PC-9 (cell line): ENCODE measurements around the gene MIF. TPM values are rescaled to one million over a fixed set of nuclear protein-coding genes. Genes with fewer than 3 reads are reported as not detected.

Experiments used
- BruUV-seq: library from RNA; stranded (reverse); fragments of 400-500 nt; replicated peaks from 2 replicates; lab custom pipeline; 2021; lab: Mats Ljungman, UMichigan
- CTCF ChIA-PET: fragments of 300-600 bp; sonication (Branson Sonifier 250); formaldehyde crosslinking; loops from one replicate; lab custom pipeline; 2022; ENCODE audit warnings: antibody characterized with exemption; lab: Charles Lee
- POLR2A ChIA-PET: fragments of 300-600 bp; sonication (Branson Sonifier 250); formaldehyde crosslinking; loops from one replicate; lab custom pipeline; 2022; ENCODE audit warnings: antibody characterized with exemption; ENCODE audit not compliant: unreplicated experiment; lab: Charles Lee
- DNase-seq, 2 experiments: peaks; one replicate each; pipeline versions ENCODE4 v3.0.0 to v3.0.0-alpha.2; 2015 to 2022; ENCODE audit warnings: mixed read lengths in 1 of 2
- H2AFZ ChIP-seq: fragments of 200-600 bp; sonication (generic); 2 replicates; pipeline ENCODE4 v1.8.1; 2017; ENCODE audit warnings: antibody characterized with exemption
- H3F3A ChIP-seq: fragments of 200-600 bp; sonication (generic); 2 replicates; pipeline ENCODE4 v1.8.1; 2017; ENCODE audit warnings: antibody characterized with exemption, mild to moderate bottlenecking, low read depth; ENCODE audit not compliant: insufficient read depth
- H3K27ac ChIP-seq: fragments of 200-600 bp; sonication (generic); 2 replicates; pipeline ENCODE4 v1.6.1; 2016; ENCODE audit warnings: mixed run types
- H3K27me3 ChIP-seq: fragments of 200-600 bp; sonication (generic); 2 replicates; pipeline ENCODE4 v1.6.1; 2016; ENCODE audit warnings: low read depth, mixed run types; ENCODE audit not compliant: insufficient read depth
- H3K36me3 ChIP-seq: fragments of 200-600 bp; sonication (generic); 2 replicates; pipeline ENCODE4 v1.6.1; 2016; ENCODE audit warnings: low read depth, mixed run types
- H3K4me1 ChIP-seq: fragments of 200-600 bp; sonication (generic); replicated peaks from 2 replicates; pipeline ENCODE4 v1.6.1; 2016; ENCODE audit warnings: mixed run types; ENCODE audit not compliant: insufficient read depth
- H3K4me2 ChIP-seq: fragments of 200-600 bp; sonication (generic); 2 replicates; pipeline ENCODE4 v1.6.1; 2017; ENCODE audit warnings: mixed run types
- H3K4me3 ChIP-seq: fragments of 200-600 bp; sonication (generic); 2 replicates; pipeline ENCODE4 v1.6.1; 2016; ENCODE audit warnings: mixed run types
- H3K79me2 ChIP-seq: fragments of 200-600 bp; sonication (generic); 2 replicates; pipeline ENCODE4 v1.6.1; 2017; ENCODE audit warnings: low read depth, mixed run types
- H3K9me2 ChIP-seq: fragments of 200-600 bp; sonication (generic); 2 replicates; pipeline ENCODE4 v1.8.1; 2017; ENCODE audit warnings: mild to moderate bottlenecking; ENCODE audit not compliant: insufficient read depth
- H3K9me3 ChIP-seq: fragments of 200-600 bp; sonication (generic); 2 replicates; pipeline ENCODE4 v1.8.1; 2016; ENCODE audit warnings: low read depth; ENCODE audit not compliant: insufficient read depth
- H4K20me1 ChIP-seq: fragments of 200-600 bp; sonication (generic); 2 replicates; pipeline ENCODE4 v1.8.1; 2017; ENCODE audit not compliant: insufficient read depth
- CTCF ChIP-seq: fragments of 200-600 bp; sonication (generic); conservative IDR thresholded peaks from 2 replicates; pipeline ENCODE4 v1.6.1; 2017; ENCODE audit warnings: mixed run types, antibody characterized with exemption, mild to moderate bottlenecking, moderate library complexity
- EZH2 ChIP-seq: fragments of 200-600 bp; sonication (generic); IDR thresholded peaks from 2 replicates; pipeline ENCODE4 v1.8.0; 2017; ENCODE audit warnings: antibody characterized with exemption, low read depth
- intact Hi-C: fragments of 100-400 bp; cut with micrococcal nuclease; formaldehyde crosslinking; loops from one replicate; pipeline ENCODE4 v1.10.0; 2022; ENCODE audit not compliant: unreplicated experiment
- total RNA-seq: library from RNA; stranded (reverse); gene quantifications from 2 replicates; pipeline ENCODE4 v1.2.3, GENCODE V29; 2021

Gene MIF
- total RNA-seq, 1 experiment from 2014 or later = 695 TPM

GRCh38 chr22:23901600-23901999 is 7.4 kb downstream of the MIF start:
- Histone ChIP-seq H3K9me2 (no peaks in the 10 kb centered on the region), H3K27me3 (no peaks in the 10 kb centered on the region), H3K36me3 (peaks cover 13% of the 10 kb centered on the region), H3K4me1 (no peaks in the 10 kb centered on the region), H3K27ac (no peak overlapping the region), H3K4me2 (no peak overlapping the region), H3K9me3 (no peaks in the 10 kb centered on the region), H3F3A (peaks cover 41% of the 10 kb centered on the region; the same call in 1 of the 2 replicates), H3K79me2 (peaks cover 7% of the 10 kb centered on the region), H2AFZ (no peak overlapping the region), H3K4me3 (no peak overlapping the region), H4K20me1 (peaks cover 11% of the 10 kb centered on the region)
- POLR2A ChIA-PET = no interaction called here
- BruUV-seq = no TSS peak
- peak in 1 of 2 experiments; percentile 1 for DNase-seq
- intact Hi-C loops = no loop called here
- no peak for TF ChIP-seq CTCF
- no peak for TF ChIP-seq EZH2
- CTCF ChIA-PET = no interaction called here

GRCh38 chr22:23903328-23903971 is 9.3 kb downstream of the MIF start:
- no peak for DNase-seq
- intact Hi-C loops = no loop called here
- Histone ChIP-seq H3F3A (peaks cover 22% of the 10 kb centered on the region; the same call in 1 of the 2 replicates), H3K36me3 (0 out of 2 replicates have a peak, but pooled peaks cover 5% of the 10 kb centered on the region), H3K4me1 (no peaks in the 10 kb centered on the region), H3K27me3 (no peaks in the 10 kb centered on the region), H3K4me2 (no peak overlapping the region), H3K27ac (no peak overlapping the region), H4K20me1 (peaks cover 3% of the 10 kb centered on the region; the same call in 1 of the 2 replicates), H3K9me2 (no peaks in the 10 kb centered on the region), H2AFZ (no peak overlapping the region), H3K9me3 (no peaks in the 10 kb centered on the region), H3K79me2 (no peaks in the 10 kb centered on the region), H3K4me3 (no peak overlapping the region)
- ChIA-PET POLR2A (interaction anchor here (0.7 kb wide), 1 partner anchor 9 kb away, joined by 3 read pairs; the partner anchor contains the start of gene MIF), CTCF (no interaction called here)
- TF ChIP-seq EZH2 = no peak
- TF ChIP-seq CTCF = no peak
- BruUV-seq = no TSS peak

GRCh38 chr22:23904573-23905254 is 10.5 kb downstream of the MIF start:
- CTCF ChIA-PET = no interaction called here
- Histone ChIP-seq H4K20me1 (no peaks in the 10 kb centered on the region; the same call in 1 of the 2 replicates), H3K4me2 (no peak overlapping the region), H3K4me1 (no peaks in the 10 kb centered on the region), H3K36me3 (0 out of 2 replicates have a peak, but pooled peaks cover under 1% of the 10 kb centered on the region), H3K9me3 (no peaks in the 10 kb centered on the region), H3K9me2 (no peaks in the 10 kb centered on the region), H3K79me2 (no peaks in the 10 kb centered on the region), H3K27me3 (no peaks in the 10 kb centered on the region), H3F3A (peaks cover 13% of the 10 kb centered on the region; the same call in 1 of the 2 replicates), H3K27ac (no peak overlapping the region), H2AFZ (no peak overlapping the region), H3K4me3 (no peak overlapping the region)
- BruUV-seq = no TSS peak
- intact Hi-C loops = no loop called here
- no peak for DNase-seq
- TF ChIP-seq EZH2 = no peak
- no peak for TF ChIP-seq CTCF
- POLR2A ChIA-PET = no interaction called here
